ENCODE results near the gene SEL1L. TPM values are rescaled to one million over a fixed set of nuclear protein-coding genes. Genes with fewer than 3 reads are reported as not detected.

The SEL1L gene
- total and polyA plus RNA-seq, 12 donors = 8.3 to 119 (median 56.0) TPM

DNA sequence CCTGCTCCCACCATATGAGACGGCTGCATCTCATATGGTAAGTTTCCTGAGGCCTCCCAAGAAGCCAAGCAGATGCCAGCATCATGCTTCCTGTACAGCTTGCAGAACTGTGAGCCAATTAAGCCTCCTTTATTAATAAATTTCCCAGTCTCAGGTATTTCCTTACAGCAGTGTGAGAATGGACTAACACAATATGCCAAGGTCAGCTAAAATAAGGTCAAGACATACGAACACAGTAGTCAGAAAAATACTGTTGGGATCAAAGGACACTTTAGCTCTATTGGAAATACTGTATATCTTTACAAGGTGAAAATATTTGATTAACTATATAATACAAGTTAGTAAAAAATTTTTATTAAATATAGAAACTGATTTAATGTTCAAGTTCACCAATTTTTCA, 28.8 kb downstream of the SEL1L start:
- TF ChIP-seq, protein P1, sequence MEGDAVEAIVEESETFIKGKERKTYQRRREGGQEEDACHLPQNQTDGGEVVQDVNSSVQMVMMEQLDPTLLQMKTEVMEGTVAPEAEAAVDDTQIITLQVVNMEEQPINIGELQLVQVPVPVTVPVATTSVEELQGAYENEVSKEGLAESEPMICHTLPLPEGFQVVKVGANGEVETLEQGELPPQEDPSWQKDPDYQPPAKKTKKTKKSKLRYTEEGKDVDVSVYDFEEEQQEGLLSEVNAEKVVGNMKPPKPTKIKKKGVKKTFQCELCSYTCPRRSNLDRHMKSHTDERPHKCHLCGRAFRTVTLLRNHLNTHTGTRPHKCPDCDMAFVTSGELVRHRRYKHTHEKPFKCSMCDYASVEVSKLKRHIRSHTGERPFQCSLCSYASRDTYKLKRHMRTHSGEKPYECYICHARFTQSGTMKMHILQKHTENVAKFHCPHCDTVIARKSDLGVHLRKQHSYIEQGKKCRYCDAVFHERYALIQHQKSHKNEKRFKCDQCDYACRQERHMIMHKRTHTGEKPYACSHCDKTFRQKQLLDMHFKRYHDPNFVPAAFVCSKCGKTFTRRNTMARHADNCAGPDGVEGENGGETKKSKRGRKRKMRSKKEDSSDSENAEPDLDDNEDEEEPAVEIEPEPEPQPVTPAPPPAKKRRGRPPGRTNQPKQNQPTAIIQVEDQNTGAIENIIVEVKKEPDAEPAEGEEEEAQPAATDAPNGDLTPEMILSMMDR (IDR thresholded peaks at IDR 0.05) = no peak
- TF ChIP-seq POLR2A (IDR thresholded peaks at IDR 0.05) = no peak
- H3K36me3 ChIP-seq (replicated peaks in 1 of 2) = peaks cover 0 to 60% of the 10 kb centered on the region in 2 donors
- intact Hi-C loops (cut with DNase I) = no loop called here

DNA sequence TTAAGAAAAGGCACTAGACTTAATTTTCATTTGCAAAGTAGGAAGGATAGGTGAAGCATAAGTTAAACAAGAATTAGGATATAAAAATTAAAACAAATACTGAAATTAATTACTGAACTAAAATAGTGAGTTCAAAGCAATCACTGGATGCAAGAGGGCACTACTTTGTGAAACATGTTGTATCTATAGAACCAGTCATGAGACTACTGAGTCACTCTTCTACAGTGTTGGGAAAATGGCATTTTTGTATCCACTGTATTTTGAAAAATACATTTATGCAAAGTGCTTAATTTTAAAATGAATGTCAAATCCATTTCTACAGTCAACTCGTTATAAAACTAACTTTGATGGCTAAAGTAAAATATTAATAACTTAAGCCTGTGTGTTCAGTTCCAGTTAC, 47.9 kb downstream of the SEL1L start:
- no peaks in the 10 kb centered on the region for H3K27me3 ChIP-seq
- intact Hi-C loops (cut with DNase I) = no loop called here
- peaks cover 0 to 67% of the 10 kb centered on the region in 2 donors for H3K36me3 ChIP-seq (replicated peaks in 1 of 2)
- no peak for TF ChIP-seq POLR2A (IDR thresholded peaks at IDR 0.05)
- TF ChIP-seq, protein P1 (IDR thresholded peaks at IDR 0.05) = no peak
- peak overlapping the region in 1 of 5 donors; percentile 1 for H3K27ac ChIP-seq
- DNase-seq = no peak
- H3K4me3 ChIP-seq = no peak overlapping the region
- 77 to 88% (median 80%) methylated on average over 1 of the region's 1 CpG for WGBS, 4 donors
- H3K4me1 ChIP-seq (replicated peaks in 1 of 2) = no peaks in the 10 kb centered on the region
- no peaks in the 10 kb centered on the region for H3K9me3 ChIP-seq (replicated peaks in 1 of 3)

More for the DNA sequence above, 28.8 kb downstream of the SEL1L start:
- Histone ChIP-seq H3K9me3 (replicated peaks in 1 of 3) (no peaks in the 10 kb centered on the region), H3K27me3 (no peaks in the 10 kb centered on the region), H3K27ac (no peak overlapping the region), H3K4me3 (no peak overlapping the region), H3K4me1 (replicated peaks in 1 of 2) (peaks cover 5 to 16% of the 10 kb centered on the region in 2 donors)
- WGBS, 4 donors = 72 to 82% (median 78%) methylated on average over 2 of the region's 2 CpGs
- DNase-seq = no peak

DNA sequence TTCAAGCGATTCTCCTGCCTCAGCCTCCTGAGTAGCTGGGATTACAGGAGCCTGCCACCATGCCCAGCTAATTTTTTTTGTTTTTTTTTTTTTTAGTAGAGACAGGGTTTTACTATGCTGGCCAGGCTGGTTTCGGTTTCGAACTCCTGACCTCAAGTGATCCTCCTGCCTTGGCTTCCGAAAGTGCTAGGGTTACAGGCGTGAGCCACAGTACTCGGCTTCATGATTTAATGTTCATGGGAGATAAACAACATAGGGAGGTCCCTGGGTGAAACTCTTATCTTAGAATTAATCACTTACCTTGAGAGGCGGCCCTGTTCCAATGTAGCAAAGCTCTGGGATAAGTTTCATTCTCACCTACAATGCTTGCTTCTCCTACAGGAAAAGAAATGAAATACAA, 48.3 kb downstream of the SEL1L start:
- peak in 3 of 7 donors; percentile 22 to 47 (median 37) for DNase-seq
- H3K36me3 ChIP-seq (replicated peaks in 1 of 2) = peaks cover 0 to 63% of the 10 kb centered on the region in 2 donors
- no peak overlapping the region for H3K4me3 ChIP-seq
- intact Hi-C loops (cut with DNase I) = no loop called here
- no peaks in the 10 kb centered on the region for H3K27me3 ChIP-seq
- TF ChIP-seq, protein P1 (IDR thresholded peaks at IDR 0.05) = no peak
- TF ChIP-seq POLR2A (IDR thresholded peaks at IDR 0.05) = no peak
- 57 to 69% (median 63%) methylated on average over 7 of the region's 7 CpGs for WGBS, 4 donors
- H3K4me1 ChIP-seq (replicated peaks in 1 of 2) = no peaks in the 10 kb centered on the region
- no peaks in the 10 kb centered on the region for H3K9me3 ChIP-seq (replicated peaks in 1 of 3)
- H3K27ac ChIP-seq = peak overlapping the region in 2 of 5 donors; percentile 1 to 32

DNA sequence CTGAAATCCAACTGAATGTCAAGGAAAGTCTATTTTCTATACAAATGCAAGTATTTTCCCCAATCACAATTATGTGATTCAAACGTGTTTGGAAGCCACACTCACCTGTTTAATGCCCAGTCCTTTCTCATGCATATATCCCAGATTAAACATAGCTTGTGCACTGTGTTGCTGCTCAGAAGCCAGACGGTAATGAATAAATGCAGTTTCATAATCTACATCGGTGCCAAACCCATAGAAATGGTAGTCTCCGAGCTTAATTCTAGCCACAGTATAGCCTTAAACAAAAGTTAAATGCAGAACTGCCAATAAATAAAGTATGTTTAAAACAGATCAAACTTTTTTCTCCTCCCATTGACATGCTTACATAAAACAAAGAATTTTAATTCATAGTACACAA, 49.5 kb downstream of the SEL1L start:
- WGBS, 4 donors = 94 to 97% (median 95%) methylated on average over 4 of the region's 4 CpGs
- no peaks in the 10 kb centered on the region for H3K4me1 ChIP-seq (replicated peaks in 1 of 2)

More for the DNA sequence above, 49.5 kb downstream of the SEL1L start:
- no peak overlapping the region for H3K27ac ChIP-seq
- no peaks in the 10 kb centered on the region for H3K9me3 ChIP-seq (replicated peaks in 1 of 3)
- no peaks in the 10 kb centered on the region for H3K27me3 ChIP-seq
- H3K4me3 ChIP-seq = no peak overlapping the region
- intact Hi-C loops (cut with DNase I) = no loop called here
- TF ChIP-seq, protein P1 (IDR thresholded peaks at IDR 0.05) = no peak
- no peak for TF ChIP-seq POLR2A (IDR thresholded peaks at IDR 0.05)
- DNase-seq = no peak
- peaks cover 0 to 60% of the 10 kb centered on the region in 2 donors for H3K36me3 ChIP-seq (replicated peaks in 1 of 2)
